ENCODE measurements around the gene NHSL1. TPM values are rescaled to one million over a fixed set of nuclear protein-coding genes. Genes with fewer than 3 reads are reported as not detected.

Gene NHSL1
- total and polyA plus RNA-seq, 2 donors (not counting 3 experiments of a cell fraction or from before 2014, with no cell fraction given), result 24.8 to 55.0 TPM

DNA sequence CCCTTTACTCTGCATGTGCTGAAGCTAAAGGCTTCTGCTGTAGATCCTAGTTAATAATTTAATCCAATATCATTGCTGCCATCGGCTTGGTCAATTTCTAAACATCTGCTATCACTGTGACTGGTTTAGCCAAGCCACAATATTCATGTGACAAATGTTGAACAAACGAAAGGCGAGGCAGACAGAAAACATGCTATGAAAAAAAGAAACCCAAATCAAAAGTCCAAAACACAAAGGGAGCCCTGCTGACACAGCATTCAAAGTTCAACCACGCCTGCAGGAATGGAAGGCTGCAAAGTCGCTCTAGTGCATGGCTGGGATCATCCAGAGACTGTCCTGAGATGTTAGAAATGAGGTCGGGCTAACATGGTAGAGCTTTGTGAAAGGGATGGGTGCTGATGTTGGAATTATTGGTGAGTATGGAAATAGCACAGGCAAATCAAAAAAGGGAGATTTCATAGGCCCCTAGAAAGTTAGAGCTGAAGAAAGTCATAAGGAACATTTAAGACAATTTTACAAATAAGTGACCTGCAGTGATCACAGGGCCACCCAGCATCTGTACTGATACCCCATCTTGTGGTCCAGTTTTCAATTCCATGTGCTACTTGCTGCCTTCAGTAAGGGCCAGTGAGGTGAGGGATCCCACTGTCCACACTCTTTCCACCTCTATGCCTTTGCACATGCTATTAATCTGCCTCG is 8.8 kb upstream of the NHSL1 start:
- no peak overlapping the region for H2AFZ ChIP-seq (ENCODE audit: low read depth, low read length)
- dilution Hi-C loops (cut with MboI; ENCODE audit: extremely low pct_ligation_motif_present, low sequenced_read_pairs) (no loop called here), intact Hi-C loops (cut with micrococcal nuclease) (loop anchor here (2.0 to 5.0 kb wide), 2 partner anchors 221 to 391 kb away; no protein-coding TSS in a partner anchor)
- H3K4me1 ChIP-seq (ENCODE audit: control insufficient read depth, extremely low read depth, insufficient read depth, low read length), result no peaks in the 10 kb centered on the region
- no peaks in the 10 kb centered on the region for H3K36me3 ChIP-seq (ENCODE audit: control insufficient read depth in 2 of 2, extremely low read depth in 1 of 2, insufficient read depth in 2 of 2, low read length in 2 of 2)
- TF ChIP-seq EZH2 (IDR thresholded peaks at IDR 0.05; ENCODE audit: borderline replicate concordance, low read depth, low read length, severe bottlenecking) (no peak), MAX (IDR thresholded peaks at IDR 0.05; ENCODE audit: insufficient read depth, insufficient read length) (no peak), POLR2AphosphoS5 (IDR thresholded peaks at IDR 0.05; ENCODE audit: insufficient read depth, low read depth, low read length) (no peak), POLR2A (IDR thresholded peaks at IDR 0.05; ENCODE audit: low read depth, low read length) (no peak), GATA2 (IDR thresholded peaks at IDR 0.05; ENCODE audit: insufficient read depth, insufficient read length, low read depth, low read length) (no peak), MYC (IDR thresholded peaks at IDR 0.05; ENCODE audit: low read depth, low read length) (no peak), JUN (IDR thresholded peaks at IDR 0.05; ENCODE audit: borderline replicate concordance, insufficient read depth, insufficient read length, low read depth) (no peak)
- TF ChIP-seq, protein P1, sequence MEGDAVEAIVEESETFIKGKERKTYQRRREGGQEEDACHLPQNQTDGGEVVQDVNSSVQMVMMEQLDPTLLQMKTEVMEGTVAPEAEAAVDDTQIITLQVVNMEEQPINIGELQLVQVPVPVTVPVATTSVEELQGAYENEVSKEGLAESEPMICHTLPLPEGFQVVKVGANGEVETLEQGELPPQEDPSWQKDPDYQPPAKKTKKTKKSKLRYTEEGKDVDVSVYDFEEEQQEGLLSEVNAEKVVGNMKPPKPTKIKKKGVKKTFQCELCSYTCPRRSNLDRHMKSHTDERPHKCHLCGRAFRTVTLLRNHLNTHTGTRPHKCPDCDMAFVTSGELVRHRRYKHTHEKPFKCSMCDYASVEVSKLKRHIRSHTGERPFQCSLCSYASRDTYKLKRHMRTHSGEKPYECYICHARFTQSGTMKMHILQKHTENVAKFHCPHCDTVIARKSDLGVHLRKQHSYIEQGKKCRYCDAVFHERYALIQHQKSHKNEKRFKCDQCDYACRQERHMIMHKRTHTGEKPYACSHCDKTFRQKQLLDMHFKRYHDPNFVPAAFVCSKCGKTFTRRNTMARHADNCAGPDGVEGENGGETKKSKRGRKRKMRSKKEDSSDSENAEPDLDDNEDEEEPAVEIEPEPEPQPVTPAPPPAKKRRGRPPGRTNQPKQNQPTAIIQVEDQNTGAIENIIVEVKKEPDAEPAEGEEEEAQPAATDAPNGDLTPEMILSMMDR (IDR thresholded peaks at IDR 0.05; ENCODE audit: extremely low read depth in 1 of 2, insufficient read depth in 1 of 2, low read depth in 1 of 2, low read length in 2 of 2), result no peak
- no TSS peak for BruUV-seq (replicated peaks)
- DNase-seq (ENCODE audit: low read depth, low spot score), result no peak
- ChIA-PET POLR2A (no interaction called here), CTCF (interaction anchor here (1.1 to 3.7 kb wide), 18 partner anchors 10 to 856 kb away, joined by 3 to 22 read pairs (median 6); no protein-coding TSS in a partner anchor)
- H4K20me1 ChIP-seq (replicated peaks; ENCODE audit: control insufficient read depth, extremely low read depth, insufficient read depth, low read length), result peaks cover 17% of the 10 kb centered on the region
- H3K79me2 ChIP-seq (ENCODE audit: control insufficient read depth, insufficient read depth, low read length), result peaks cover 90% of the 10 kb centered on the region
- H3K27ac ChIP-seq (ENCODE audit: insufficient read depth, low read depth, low read length), result no peak overlapping the region
- no peaks in the 10 kb centered on the region for H3K9me3 ChIP-seq (replicated peaks; ENCODE audit: control insufficient read depth, insufficient read depth, low read length)
- FAIRE-seq, result no peak
- no peaks in the 10 kb centered on the region for H3K27me3 ChIP-seq (ENCODE audit: control insufficient read depth in 2 of 2, insufficient read depth in 2 of 2, low read length in 2 of 2)
- no peak overlapping the region for H3K4me2 ChIP-seq (ENCODE audit: insufficient read depth, low read length)
- no peak overlapping the region for H3K9ac ChIP-seq (replicated peaks; ENCODE audit: extremely low read depth, insufficient read depth, low read length)
- H3K9me1 ChIP-seq (replicated peaks; ENCODE audit: control insufficient read depth, extremely low read depth, insufficient read depth, low read length), result no peaks in the 10 kb centered on the region
- H3K4me3 ChIP-seq (replicated peaks in 1 of 3; ENCODE audit: insufficient read depth in 1 of 3, low read depth in 1 of 3, low read length in 3 of 3), result no peak overlapping the region

Measured in endothelial cell of umbilical vein (primary cell).